ELF-1 (cell line): ENCODE results near the gene UST.

Source experiments
- DNase-seq: peaks from one replicate; pipeline ENCODE4 v3.0.0-alpha.2; 2016; ENCODE audit warnings: low read depth, low spot score

Gene UST

GRCh38 chr6:149118737-149119653, 372.2 kb downstream of the UST start:
- DNase-seq: no peak

- no peak for DNase-seq
Measured at GRCh38 chr6:149122850-149123821, 376.3 kb downstream of the UST start.

- no peak for DNase-seq
Measured at GRCh38 chr6:149125309-149125708, 378.5 kb downstream of the UST start.
